PC-3 (cell line): ENCODE measurements around the gene INO80C. TPM values are rescaled to one million over a fixed set of nuclear protein-coding genes. Genes with fewer than 3 reads are reported as not detected.

Experiments used
- ATAC-seq: fragments of 200-7000 bp; cut with Tn5 transposase; 2 replicates; pipeline ENCODE4 v1.9.1; 2020; ENCODE audit warnings: mild to moderate bottlenecking, moderate library complexity
- Bru-seq: library from RNA; stranded (reverse); fragments of 400-500 nt; gene quantifications from one replicate; lab custom pipeline; 2021; lab: Mats Ljungman, UMichigan
- BruChase-seq, 2 experiments: library from RNA; stranded (reverse); fragments of 400-500 nt; gene quantifications; one replicate each; lab custom pipeline; 2021; lab: Mats Ljungman, UMichigan
- BruUV-seq: library from RNA; stranded (reverse); fragments of 400-500 nt; replicated peaks from 2 replicates; lab custom pipeline; 2021; lab: Mats Ljungman, UMichigan
- CTCF ChIA-PET: fragments of 300-600 bp; sonication (Branson Sonifier 250); formaldehyde crosslinking; loops from one replicate; lab custom pipeline; 2022; ENCODE audit warnings: antibody characterized with exemption; lab: Charles Lee
- POLR2A ChIA-PET: fragments of 300-600 bp; sonication (Branson Sonifier 250); formaldehyde crosslinking; loops from one replicate; lab custom pipeline; 2022; ENCODE audit warnings: antibody characterized with exemption; ENCODE audit not compliant: unreplicated experiment; lab: Charles Lee
- DNase-seq: peaks from one replicate; pipeline ENCODE4 v3.0.0-alpha.2; 2015
- H2AFZ ChIP-seq: fragments of 300-600 bp; sonication (generic); 2 replicates; pipeline ENCODE4 v1.6.0; 2016; ENCODE audit warnings: antibody characterized with exemption, low read length
- H3F3A ChIP-seq: fragments of 300-600 bp; sonication (generic); one replicate; pipeline ENCODE4 v1.6.0; 2017; ENCODE audit warnings: antibody characterized with exemption, low read length, control low read depth, mild to moderate bottlenecking; ENCODE audit not compliant: unreplicated experiment
- H3K27ac ChIP-seq: fragments of 300-600 bp; sonication (generic); 2 replicates; pipeline ENCODE4 v1.5.1; 2016; ENCODE audit warnings: mild to moderate bottlenecking, low read length
- H3K27me3 ChIP-seq: fragments of 300-600 bp; sonication (generic); 2 replicates; pipeline ENCODE4 v1.6.1; 2016; ENCODE audit warnings: low read length, mixed read lengths
- H3K36me3 ChIP-seq: fragments of 300-600 bp; sonication (generic); 2 replicates; pipeline ENCODE4 v1.6.1; 2016; ENCODE audit warnings: low read depth, mixed run types, low read length, mixed read lengths
- H3K4me1 ChIP-seq: fragments of 300-600 bp; sonication (generic); 2 replicates; pipeline ENCODE4 v1.5.1; 2016; ENCODE audit warnings: low read length; ENCODE audit not compliant: insufficient read depth
- H3K4me2 ChIP-seq: fragments of 300-600 bp; sonication (generic); 2 replicates; pipeline ENCODE4 v1.6.0; 2016; ENCODE audit warnings: low read length
- H3K4me3 ChIP-seq: fragments of 300-600 bp; sonication (generic); 2 replicates; pipeline ENCODE4 v1.5.1; 2016; ENCODE audit warnings: mild to moderate bottlenecking, low read length, mixed read lengths
- H3K79me2 ChIP-seq: fragments of 300-600 bp; sonication (generic); 2 replicates; pipeline ENCODE4 v1.6.1; 2017; ENCODE audit warnings: low read length, mixed read lengths
- H3K9ac ChIP-seq: fragments of 300-600 bp; sonication (generic); 2 replicates; pipeline ENCODE4 v1.6.0; 2016; ENCODE audit warnings: mild to moderate bottlenecking, low read length
- H3K9me2 ChIP-seq: fragments of 300-600 bp; sonication (generic); replicated peaks from 2 replicates; pipeline ENCODE4 v1.6.1; 2016; ENCODE audit warnings: mixed run types, low read length, mixed read lengths
- H3K9me3 ChIP-seq: fragments of 300-600 bp; sonication (generic); 2 replicates; pipeline ENCODE4 v1.6.1; 2016; ENCODE audit warnings: low read length, mixed read lengths
- H4K20me1 ChIP-seq: fragments of 300-600 bp; sonication (generic); 2 replicates; pipeline ENCODE4 v1.6.1; 2016; ENCODE audit warnings: low read length, mixed read lengths
- EZH2 ChIP-seq: fragments of 300-600 bp; sonication (generic); IDR thresholded peaks from one replicate; pipeline ENCODE4 v1.6.1; 2017; ENCODE audit warnings: antibody characterized with exemption, mild to moderate bottlenecking, low read length; ENCODE audit not compliant: unreplicated experiment
- EZH2phosphoT487 ChIP-seq: fragments of 300-600 bp; sonication (generic); IDR thresholded peaks from 2 replicates; pipeline ENCODE4 v1.6.1; 2018; ENCODE audit warnings: mild to moderate bottlenecking, antibody characterized with exemption, low read length, borderline replicate concordance
- intact Hi-C: fragments of 100-400 bp; cut with micrococcal nuclease; formaldehyde crosslinking; loops from 2 replicates; pipeline ENCODE4 v1.9.0; 2023
- long read RNA-seq: library from polyadenylated mRNA; unstranded; transcript quantifications from one replicate; pipeline ENCODE4 v2.0.0, GENCODE V29; 2021; ENCODE audit not compliant: unreplicated experiment
- total RNA-seq: library from RNA; depleted of rRNA; stranded (reverse); fragments of >200 nt; gene quantifications from 2 replicates; pipeline ENCODE4 v1.2.3, GENCODE V29; 2014; rRNA removed
- TF ChIP-seq, protein P1 (sequence below): fragments of 300-600 bp; sonication (generic); conservative IDR thresholded peaks from 2 replicates; pipeline ENCODE4 v1.5.1; 2017; ENCODE audit warnings: antibody characterized with exemption, low read depth, mild to moderate bottlenecking, low read length

The INO80C gene, protein sequence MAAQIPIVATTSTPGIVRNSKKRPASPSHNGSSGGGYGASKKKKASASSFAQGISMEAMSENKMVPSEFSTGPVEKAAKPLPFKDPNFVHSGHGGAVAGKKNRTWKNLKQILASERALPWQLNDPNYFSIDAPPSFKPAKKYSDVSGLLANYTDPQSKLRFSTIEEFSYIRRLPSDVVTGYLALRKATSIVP
- 6.8 and 16.1 TPM in 2 replicates for total RNA-seq
- Bru-seq, nascent RNA, result percentile 68 among the genes with signal in this experiment
- percentile 92 among the genes with signal in this experiment for BruChase-seq, experiment 1, labeled RNA remaining after a 6-hour chase
- BruChase-seq, experiment 2, labeled RNA remaining after a 2-hour chase, result percentile 79 among the genes with signal in this experiment
- long read RNA-seq, transcript INO80C-202 (5 exons, 974 nt), result major isoform, 6 of 20 reads
- long read RNA-seq, partial matches to known transcripts, result 6 of 20 reads
- long read RNA-seq, other reads (novel, unspliced or antisense), result 8 of 20 reads

- H4K20me1 ChIP-seq, result no peaks in the 10 kb centered on the region
- peaks cover 22% of the 10 kb centered on the region for H3K4me1 ChIP-seq
- TF ChIP-seq EZH2 (no peak), EZH2phosphoT487 (no peak)
- TF ChIP-seq, protein P1, sequence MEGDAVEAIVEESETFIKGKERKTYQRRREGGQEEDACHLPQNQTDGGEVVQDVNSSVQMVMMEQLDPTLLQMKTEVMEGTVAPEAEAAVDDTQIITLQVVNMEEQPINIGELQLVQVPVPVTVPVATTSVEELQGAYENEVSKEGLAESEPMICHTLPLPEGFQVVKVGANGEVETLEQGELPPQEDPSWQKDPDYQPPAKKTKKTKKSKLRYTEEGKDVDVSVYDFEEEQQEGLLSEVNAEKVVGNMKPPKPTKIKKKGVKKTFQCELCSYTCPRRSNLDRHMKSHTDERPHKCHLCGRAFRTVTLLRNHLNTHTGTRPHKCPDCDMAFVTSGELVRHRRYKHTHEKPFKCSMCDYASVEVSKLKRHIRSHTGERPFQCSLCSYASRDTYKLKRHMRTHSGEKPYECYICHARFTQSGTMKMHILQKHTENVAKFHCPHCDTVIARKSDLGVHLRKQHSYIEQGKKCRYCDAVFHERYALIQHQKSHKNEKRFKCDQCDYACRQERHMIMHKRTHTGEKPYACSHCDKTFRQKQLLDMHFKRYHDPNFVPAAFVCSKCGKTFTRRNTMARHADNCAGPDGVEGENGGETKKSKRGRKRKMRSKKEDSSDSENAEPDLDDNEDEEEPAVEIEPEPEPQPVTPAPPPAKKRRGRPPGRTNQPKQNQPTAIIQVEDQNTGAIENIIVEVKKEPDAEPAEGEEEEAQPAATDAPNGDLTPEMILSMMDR, result no peak
- no peaks in the 10 kb centered on the region for H3K9me2 ChIP-seq
- peak; percentile 89 for ATAC-seq
- H3F3A ChIP-seq, result no peaks in the 10 kb centered on the region
- TSS peak; percentile 97 for BruUV-seq
- H3K9me3 ChIP-seq, result no peaks in the 10 kb centered on the region
- H2AFZ ChIP-seq, result peak within 1 kb of the TSS; percentile 74
- H3K4me2 ChIP-seq, result peak within 1 kb of the TSS; percentile 94
- POLR2A ChIA-PET, result interaction anchor here (0.6 to 1.4 kb wide), 4 partner anchors 19 to 147 kb away, joined by 3 to 4 read pairs (median 4); no protein-coding TSS in a partner anchor
- H3K27ac ChIP-seq, result peak within 1 kb of the TSS; percentile 87
- H3K36me3 ChIP-seq, result no peaks in the 10 kb centered on the region
- intact Hi-C loops, result loop anchor here (2.0 to 5.0 kb wide), 2 partner anchors 17 to 90 kb away; no protein-coding TSS in a partner anchor
- H3K79me2 ChIP-seq, result peaks cover 44% of the 10 kb centered on the region
- peak within 1 kb of the TSS; percentile 74 for H3K4me3 ChIP-seq
- CTCF ChIA-PET, result no interaction called here
- peak within 1 kb of the TSS; percentile 91 for H3K9ac ChIP-seq
- DNase-seq, result peak; percentile 75
- no peaks in the 10 kb centered on the region for H3K27me3 ChIP-seq
Measured at GRCh38 chr18:35497370-35498197, at the start of gene INO80C. INO80C (minus strand) TSS chr18:35497960; CDS start chr18:35497874, 86 bp downstream.

DNA sequence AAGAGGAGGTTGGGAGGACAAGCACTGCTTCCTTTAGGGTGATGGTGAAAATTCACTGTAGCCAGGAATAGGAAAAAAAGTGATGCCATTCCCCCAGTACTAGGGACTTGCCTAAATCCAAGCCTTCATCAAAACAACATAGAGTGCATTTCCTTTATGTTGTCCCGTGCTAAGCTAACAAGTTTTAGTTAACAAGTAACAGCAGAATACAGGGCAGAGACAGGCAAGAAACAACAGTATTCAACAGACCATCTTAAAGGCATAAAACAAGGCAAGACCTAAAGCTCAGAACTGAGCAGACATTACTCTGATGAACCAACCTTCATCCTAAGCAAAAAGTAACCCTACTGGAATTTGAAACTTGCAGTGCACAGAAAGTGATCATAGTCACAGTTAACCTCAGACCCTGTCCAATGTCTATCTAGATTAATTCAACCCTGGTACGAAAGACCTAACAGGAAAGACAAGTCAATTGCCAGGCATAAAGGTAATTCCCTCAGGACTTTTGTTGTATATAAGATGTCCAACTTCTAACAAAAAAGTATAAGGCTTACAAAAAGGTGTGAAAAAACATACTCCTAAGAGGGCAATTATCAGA is 49.3 kb upstream of the INO80C start:
- Histone ChIP-seq H3F3A (no peaks in the 10 kb centered on the region), H3K9me2 (no peaks in the 10 kb centered on the region), H4K20me1 (no peaks in the 10 kb centered on the region), H3K4me1 (no peaks in the 10 kb centered on the region), H3K79me2 (no peaks in the 10 kb centered on the region), H2AFZ (no peak overlapping the region), H3K9me3 (no peaks in the 10 kb centered on the region), H3K4me2 (no peak overlapping the region), H3K27ac (no peak overlapping the region), H3K36me3 (no peaks in the 10 kb centered on the region), H3K27me3 (no peaks in the 10 kb centered on the region), H3K4me3 (no peak overlapping the region), H3K9ac (no peak overlapping the region)
- no TSS peak for BruUV-seq
- CTCF ChIA-PET, result no interaction called here
- POLR2A ChIA-PET, result no interaction called here
- DNase-seq (no peak), ATAC-seq (no peak)
- TF ChIP-seq EZH2phosphoT487 (no peak), EZH2 (no peak)
- TF ChIP-seq, protein P1, result no peak
- intact Hi-C loops, result no loop called here
